HG02870 (cell line): Measurements from ENCODE around the gene CD74.

Experiments used
- ATAC-seq: cut with Tn5 transposase; IDR thresholded peaks from one replicate; pipeline ENCODE4 v1.9.1; 2021; ENCODE audit warnings: mild to moderate bottlenecking, moderate library complexity; ENCODE audit not compliant: unreplicated experiment

Gene CD74

DNA sequence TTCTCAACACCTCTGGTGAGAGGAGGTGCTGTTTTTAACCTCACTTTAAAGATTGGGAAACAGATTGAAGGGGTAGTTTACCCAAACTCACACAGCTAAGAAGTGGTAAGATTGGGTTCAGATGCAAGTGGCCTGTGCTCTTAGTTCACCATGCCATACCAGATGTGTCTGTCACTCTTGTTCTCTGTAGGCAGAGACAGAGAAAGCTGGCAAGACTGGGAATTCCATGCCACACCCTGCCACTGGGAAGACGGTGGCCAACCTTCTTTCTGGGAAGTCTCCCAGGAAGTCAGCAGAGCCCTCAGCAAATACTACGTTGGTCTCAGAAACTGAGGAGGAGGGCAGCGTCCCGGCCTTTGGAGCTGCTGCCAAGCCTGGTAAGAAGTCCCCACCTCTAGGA lies 44.2 kb downstream of the CD74 start:
- no peak for ATAC-seq

DNA sequence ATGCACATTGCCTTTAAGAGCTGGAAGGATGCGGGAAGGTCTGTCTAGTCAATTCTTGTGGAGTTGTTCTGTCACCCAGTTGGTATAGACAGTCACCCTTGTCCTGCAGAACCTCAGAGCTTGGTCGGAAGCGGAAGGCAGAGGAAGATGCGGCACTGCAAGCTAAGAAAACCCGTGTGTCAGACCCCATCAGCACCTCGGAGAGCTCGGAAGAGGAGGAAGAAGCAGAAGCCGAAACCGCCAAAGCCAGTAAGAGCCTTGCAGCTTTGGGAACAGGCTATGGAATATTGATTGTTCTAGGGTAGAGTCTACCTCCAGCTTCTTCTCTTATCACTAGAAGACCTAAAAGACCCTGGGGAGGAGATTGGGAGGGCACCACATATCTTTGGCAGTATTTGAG lies 48.7 kb downstream of the CD74 start:
- ATAC-seq = no peak

GRCh38 chr5:150363185-150363584 lies 49.5 kb downstream of the CD74 start:
- ATAC-seq = no peak

DNA sequence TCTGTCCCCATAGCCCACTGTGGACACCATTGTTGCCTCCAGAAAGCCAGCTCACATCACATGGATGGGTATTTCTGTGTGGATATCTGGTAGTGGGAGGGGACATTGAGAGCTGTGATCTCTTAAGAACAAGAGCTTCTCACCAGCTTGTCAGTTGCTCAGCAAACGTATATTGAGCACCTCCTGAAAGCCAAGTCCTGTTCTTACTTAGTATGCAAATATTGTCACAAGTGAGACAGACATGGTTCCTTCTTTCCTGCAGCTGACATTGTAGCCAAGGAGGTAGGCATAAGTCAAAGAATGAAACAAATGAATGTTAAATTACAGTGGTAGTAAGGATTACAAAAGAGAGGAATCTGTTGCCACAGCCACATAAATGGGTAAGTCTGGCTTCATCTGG lies 51.4 kb downstream of the CD74 start:
- peak; percentile 61 for ATAC-seq

GRCh38 chr5:150358261-150359095 lies 54.2 kb downstream of the CD74 start:
- ATAC-seq = no peak

GRCh38 chr5:150357326-150358260 lies 55.1 kb downstream of the CD74 start, which contains the start of gene TCOF1:
Gene TCOF1 (plus strand): TSS chr5:150357697. CDS start chr5:150357747, 50 bp downstream.
- ATAC-seq = peak; percentile 79

DNA sequence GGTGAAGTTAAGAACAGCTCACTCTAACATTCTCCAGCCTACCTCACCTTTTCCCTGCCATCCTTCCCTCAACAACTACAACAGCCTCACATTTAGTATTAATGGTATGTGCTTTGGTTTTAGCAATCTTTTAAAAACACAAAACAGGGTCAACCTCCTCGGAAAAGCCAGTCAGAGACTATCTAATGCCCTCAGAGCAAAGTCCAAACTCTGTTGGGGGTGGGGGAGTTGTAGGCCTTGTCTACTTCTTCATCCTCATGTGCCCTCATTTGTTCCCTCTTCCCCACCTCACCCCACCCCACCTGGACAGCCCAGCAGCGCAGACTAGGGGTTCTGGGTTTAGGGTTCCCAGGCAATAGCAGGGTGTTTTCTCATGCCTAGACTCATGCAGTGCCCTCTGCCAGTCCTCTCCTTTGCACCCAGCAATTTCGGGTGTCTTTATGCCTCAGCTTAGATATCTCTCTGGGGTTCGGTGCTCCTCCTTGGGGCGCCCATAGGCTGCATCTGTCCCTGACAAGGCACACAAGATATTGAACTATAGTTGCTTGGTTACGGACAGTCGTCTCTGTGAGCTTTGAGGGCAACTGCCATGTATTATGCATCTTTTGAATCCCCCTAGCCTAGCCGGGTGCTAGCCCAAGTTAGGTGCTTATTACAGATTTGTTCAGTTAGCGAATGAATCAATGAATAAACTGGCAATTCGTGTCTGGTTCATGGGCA lies 56.0 kb downstream of the CD74 start:
- no peak for ATAC-seq

- ATAC-seq = no peak
Measured at GRCh38 chr5:150355791-150356190, 56.9 kb downstream of the CD74 start.

DNA sequence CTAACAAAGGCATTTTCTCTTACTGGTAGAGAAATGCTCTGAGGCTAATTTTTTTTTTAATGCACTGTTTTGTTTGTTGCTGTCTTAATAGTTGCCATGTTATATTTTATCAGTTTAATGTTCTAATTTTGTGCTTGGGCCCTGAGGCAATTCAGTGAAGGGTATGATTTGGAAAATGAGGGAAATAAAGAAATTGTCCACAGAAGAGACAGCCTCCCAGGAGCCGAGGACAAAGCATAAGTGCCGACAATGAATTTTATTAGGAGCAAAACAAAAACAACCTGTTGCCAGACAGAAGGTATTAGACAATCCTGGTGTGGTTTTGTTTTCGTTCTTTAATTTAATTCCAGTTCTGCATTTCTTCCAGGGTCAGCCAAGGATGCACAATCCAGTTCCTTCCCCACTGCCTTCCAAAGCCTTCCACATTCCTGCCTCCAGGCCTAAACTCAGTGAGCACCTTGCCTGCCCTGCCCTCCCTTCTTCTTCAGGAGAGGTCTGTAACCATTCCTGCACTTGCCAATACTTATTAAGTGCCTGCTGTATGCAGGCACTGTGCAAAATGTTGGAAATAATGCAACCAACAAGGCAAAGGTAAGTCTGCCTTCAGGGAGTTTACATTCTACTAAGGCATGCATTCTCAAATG lies 59.6 kb downstream of the CD74 start:
- no peak for ATAC-seq

- ATAC-seq = no peak
Measured at GRCh38 chr5:150352244-150353031, 60.3 kb downstream of the CD74 start.
